GM10847 (cell line): ENCODE data around the gene NINJ2.

Source experiments
- POLR2A ChIP-seq: IDR thresholded peaks from 2 replicates; pipeline ENCODE4 v1.6.1; 2011; ENCODE audit not compliant: insufficient read length; ENCODE audit errors: extremely low read depth

NINJ2 gene

DNA sequence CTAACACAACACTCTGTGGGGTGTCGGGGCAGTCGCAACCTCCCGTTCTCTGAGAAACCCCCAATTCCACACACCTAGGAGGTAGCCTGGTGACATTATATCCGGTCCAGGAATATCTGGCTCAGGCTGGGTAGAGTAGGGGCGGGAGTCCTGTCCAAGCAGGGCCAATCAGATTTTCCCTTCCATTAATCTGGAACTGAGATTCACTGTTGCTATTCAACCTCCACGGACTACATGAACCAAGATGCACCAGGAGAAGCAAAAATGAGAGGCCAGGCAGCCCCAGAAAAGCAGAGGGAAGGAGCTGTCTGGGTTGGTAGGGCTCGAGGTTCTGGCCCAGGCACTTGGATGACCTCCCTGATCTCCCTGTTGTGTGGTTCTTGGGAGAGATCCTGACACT, 51.0 kb downstream of the NINJ2 start:
- no peak for TF ChIP-seq POLR2A

DNA sequence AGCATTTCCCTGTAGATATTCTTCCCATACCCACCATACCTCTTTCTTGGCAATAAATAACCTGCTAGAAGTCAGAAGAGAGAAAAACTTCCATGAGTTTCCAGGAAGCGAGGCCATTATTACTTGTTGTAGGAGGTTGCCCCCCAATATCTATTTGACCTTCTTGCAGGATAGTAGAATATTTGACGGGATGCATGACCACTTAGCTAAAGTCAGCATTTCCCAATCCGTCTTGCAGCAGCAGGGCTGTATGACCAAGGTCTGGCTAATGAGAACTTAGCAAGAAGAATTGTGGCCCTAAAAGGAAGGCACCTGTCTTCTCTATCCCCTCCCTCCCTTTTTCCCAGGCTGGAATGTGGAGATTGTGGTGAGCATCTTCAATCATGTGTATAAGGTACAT, 51.5 kb downstream of the NINJ2 start:
- TF ChIP-seq POLR2A: no peak

DNA sequence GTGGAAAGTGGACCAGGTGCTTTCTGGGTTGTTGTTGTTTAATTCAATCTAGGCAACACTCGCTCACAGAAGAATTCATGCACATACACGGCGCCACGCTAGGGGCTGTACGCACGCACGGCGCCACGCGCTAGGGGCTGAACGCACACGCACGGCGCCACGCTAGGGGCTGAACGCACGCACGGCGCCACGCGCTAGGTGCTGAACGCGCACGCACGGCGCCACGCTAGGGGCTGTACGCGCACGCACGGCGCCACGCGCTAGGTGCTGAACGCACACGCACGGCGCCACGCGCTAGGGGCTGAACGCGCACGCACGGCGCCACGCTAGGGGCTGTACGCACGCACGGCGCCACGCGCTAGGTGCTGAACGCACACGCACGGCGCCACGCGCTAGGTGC, 54.3 kb downstream of the NINJ2 start:
- no peak for TF ChIP-seq POLR2A

DNA sequence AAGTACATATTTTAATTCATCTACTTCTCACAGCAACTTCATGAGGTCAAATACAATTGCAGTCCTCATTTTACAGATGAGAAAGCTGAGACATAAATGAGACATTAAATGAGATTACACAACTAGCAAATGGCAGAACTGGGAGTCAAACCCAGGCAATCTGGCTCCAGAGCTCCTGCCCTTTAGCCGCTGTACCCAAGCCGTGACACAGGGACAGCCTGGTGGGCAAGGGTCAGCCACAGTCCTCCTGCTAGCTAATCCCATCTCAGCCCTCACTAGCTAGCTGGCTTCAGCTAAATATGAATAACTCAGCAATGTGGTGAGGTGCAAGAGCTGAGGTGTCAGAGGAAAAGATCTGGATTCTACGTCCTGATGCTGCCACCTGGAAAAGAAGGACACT, 54.8 kb downstream of the NINJ2 start:
- TF ChIP-seq POLR2A: no peak

DNA sequence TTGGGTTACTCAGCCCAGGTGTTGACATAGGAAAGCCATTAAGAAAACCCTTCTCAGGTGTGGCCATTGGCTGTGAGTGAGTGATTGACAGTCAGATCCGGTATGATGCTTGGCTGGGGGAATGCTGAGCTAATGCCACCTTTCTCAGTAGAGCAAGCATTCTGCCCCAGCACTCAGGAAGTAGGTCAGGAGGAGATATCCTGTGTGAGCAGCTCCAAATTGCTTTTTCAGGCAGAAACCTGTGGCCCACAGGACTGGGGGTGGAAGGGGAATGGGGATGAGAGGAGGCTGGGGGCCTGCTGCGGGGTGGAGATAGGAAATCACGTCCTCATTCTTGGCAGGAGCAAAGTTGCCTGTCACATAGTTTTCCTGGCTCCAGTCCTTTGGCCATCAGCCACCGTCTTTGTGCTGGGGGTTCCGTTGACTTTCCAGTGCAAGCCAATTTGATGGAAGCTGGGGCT, 55.7 kb downstream of the NINJ2 start:
- TF ChIP-seq POLR2A: no peak

DNA sequence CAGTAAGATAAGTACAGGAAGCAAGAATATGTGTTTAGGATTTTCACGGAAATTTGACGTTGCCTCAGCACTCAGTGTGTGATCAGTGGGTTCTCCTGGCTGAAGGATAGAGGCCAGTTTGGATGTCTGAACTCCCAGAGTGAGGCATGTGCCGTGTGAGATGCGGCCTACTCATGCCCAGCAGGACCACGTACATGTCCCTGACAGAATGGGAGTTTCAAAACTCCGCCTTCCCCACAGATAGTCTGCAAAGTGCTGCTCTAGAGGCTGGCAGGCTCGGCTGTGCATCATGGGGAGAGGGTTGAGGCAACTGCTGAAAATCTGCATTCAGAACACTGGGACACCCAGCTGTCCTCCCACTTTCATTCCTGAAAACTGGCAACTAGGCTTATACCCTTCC, 58.3 kb downstream of the NINJ2 start:
- no peak for TF ChIP-seq POLR2A

DNA sequence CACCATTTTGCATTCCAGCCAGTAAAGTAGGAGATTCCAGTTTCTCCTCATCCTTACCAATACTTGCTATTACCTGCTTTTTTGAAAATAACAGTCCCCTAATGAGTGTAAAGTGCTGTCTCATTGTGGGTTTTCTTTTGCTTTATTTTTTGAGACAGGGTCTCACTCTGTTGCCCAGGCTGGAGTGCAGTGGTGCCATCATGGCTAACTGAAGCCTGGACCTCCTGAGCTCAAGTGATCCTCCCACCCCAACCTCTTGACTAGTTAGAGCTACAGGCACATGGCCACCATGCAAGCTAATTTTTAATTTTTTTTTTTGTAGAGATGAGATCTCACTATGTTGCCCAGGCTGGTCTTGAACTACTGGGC, 60.6 kb downstream of the NINJ2 start:
- TF ChIP-seq POLR2A: no peak

DNA sequence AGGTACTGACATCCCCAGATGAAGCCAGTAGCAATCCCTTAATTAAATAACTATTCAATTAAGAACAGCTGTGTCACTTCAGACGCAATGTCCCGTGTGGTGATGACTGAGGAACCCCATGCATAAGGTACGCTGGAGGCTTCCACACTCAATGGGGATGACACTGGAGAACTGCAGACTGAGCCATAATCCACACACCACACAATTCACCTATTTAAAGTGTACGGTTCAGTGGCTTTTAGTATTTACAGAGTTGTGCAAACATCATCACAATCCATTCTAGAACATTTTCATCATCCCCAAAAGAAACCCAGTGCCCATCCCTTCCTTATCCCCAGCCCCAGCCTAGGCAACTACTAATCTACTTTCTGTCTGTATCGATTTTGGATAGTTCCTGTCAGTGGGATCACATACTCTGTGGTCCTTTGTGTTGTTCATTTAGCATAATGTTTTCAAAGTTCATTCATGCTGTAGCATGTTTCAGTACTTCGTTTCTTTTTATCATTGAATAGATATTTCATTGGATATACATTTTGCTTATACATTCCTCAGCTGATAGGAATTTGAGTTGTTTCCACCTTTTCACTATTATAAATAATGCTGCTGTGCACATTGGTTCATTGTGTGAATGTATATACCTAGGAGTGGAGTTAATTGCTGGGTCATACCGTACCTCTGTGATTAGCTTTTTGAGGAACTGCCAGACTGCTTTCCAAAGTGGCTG, 61.1 kb downstream of the NINJ2 start:
- TF ChIP-seq POLR2A: no peak

DNA sequence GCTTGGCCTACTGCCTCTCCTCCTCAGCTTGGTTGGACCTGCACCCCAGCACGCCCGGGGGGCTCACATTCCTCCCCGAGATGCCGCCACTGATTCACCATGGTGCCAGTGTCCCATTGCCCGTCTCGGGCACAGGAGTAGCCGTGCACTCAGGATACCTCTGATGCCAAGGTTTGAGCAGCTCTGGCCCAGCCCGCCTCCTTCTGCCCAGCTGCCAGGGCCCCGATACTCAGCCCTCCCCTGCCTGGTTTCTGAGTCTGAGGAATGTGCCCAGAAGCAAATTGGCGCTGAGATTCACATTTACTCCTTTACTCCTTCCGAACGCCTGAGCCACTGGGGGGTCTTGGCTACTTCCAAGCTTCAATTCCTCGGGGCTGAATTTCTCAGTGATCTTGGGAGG, 63.5 kb downstream of the NINJ2 start:
- no peak for TF ChIP-seq POLR2A

DNA sequence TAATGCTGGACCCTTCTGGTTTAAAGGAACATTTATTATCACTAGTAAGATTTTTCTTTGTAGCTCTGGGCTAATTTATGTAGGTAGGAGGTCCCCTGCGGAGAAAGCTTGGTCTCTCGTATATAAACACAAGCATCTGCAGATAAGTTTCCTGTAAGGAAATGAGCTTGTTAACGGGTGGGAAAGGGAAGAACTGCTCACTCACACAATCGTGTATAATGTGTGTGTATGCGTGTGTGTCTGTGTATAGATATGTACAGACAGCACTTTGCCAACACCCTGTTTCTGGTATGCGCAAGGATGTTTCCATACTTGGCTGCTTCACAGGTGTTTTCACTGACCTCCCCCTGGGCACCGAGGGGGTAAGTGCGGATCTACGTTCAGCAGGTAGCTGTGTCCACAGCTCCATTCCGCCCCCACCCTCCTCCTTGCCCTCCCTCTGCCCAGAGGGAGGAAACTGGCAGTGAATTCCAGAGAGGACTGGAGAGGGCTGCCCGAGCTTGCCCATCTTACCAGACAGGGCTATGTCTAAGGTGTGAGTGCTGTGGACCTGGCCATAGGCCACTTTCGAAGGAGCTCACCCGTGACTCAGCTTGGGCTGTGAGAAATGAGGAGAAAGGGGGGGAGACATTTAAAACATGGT, 65.2 kb downstream of the NINJ2 start:
- TF ChIP-seq POLR2A: no peak

DNA sequence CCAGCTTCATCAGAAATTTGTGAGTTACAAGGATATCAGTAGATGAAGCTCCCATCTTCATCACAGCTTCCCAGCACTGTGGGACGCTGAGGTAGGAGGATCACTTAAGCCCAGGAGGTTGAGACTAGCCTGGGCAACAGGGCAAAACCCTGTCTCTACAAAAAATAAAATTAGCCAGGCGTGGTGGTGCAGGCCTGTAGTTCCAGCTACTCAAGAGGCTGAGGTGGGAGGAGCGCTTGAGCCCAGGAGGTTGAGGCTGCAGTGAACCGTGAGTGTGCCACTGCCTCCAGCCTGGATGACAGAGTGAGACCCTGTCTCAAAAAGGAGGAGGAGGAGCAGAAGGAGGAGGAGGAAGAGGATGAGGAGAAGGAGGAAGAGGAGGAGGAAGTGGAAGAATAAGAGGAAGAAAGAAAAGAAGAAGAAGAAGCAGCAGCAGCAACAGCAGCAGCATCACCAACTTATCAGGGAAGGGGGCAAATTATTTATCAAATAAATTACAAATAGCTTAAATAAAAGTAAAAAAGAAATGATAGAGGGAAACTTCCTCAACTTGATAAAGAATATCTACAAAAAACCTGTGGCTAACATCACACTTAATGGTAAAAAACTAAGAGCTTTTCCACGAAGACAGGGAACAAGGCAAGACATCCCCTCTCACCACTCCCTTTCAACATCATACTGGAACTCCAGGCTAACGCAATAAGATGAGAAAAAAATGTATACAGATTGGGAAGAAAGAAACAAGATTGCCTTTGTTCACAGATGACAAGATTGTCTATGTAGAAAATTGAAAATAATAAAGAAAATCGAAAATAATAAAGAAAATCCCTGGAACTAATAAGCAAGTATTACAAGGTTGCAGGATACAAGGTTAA, 69.6 kb downstream of the NINJ2 start:
- no peak for TF ChIP-seq POLR2A

DNA sequence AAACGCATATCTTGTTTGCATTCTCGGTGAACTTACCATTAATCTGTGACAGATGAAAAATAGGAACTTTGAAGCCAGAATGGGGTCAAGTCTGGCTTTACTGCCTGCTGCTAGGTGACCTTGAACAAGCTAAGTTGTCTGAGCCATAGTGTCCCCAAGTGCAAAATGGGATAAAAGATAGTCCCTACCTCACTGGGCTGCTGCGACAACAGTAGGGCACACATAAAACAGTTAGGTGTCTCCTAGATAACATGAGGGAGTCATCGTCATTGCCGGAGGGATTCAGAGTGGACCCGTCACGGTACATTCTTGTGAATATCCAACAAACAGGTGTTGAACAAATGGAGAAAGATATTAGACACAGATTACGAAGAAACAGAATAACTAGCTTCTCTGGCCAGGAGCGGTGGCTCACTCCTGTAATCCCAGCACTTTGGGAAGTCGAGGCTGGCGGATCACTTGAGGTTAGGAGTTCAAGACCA, 71.2 kb downstream of the NINJ2 start:
- TF ChIP-seq POLR2A: no peak

DNA sequence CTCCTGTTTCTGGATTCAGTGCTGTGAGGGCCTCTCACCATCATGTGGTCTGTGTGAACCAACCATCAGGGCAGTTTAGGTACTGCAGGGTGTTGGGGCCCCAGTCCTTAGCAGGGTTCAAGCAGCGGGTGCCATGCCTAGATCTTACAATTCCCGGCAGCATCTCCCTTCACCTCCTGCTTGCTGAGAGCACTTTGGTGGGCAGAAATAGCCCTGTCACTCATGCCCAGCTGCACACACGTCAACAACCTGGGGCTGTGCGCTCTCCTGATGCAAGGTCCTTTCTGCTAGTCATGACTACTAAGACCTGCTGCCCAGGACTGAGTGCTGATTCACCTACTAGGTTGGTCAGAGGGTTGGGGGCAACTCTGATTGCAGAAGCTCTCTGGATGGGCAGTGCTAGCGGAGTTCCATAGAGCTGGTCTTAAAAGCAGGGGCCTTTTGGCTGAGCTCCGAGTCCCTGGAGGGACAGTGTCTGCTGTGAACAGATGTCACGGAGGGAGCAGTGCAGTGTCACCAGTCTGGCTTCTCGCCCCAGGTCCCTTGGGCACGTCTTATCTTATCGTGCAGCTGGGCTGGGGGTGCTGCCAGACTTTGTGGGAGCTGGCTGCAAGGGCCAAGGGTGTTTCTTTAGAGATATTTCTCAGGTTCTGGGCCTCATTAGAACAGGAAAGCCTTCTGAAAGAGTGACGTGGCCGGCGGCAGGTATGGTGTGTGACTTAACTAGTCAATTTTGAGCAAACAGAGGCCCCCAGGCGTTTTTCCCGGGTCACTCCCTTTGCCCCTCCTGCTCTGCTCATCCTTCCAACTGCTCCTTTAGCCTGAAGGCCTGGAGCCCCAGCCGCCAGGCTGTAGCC, 71.8 kb downstream of the NINJ2 start:
- no peak for TF ChIP-seq POLR2A

DNA sequence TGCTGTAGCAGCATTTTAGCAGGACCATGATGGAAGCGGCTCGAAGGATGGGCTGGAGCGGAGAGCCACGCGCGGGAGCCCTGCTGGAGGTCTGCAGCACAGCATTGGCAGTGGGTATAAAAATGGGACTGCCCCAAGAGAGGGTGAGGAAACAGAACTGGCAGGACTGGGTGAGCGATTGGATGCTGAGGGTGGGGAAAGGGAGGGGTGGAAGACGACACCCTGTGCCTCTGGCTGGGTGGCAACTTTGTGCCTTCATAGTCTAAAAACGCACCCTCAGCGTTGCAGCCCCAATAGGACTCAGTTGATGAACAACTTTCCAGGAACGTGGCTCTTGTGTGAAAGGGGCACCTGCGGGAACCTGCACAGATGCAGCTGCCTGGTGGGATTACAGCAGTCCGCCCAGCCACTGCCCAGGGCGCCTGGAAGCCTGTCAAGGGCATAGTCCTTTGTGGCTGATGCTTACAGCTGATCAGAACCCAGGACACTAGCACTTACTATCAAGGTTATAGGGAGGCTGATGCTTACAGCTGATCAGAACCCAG, 73.0 kb downstream of the NINJ2 start:
- no peak for TF ChIP-seq POLR2A

DNA sequence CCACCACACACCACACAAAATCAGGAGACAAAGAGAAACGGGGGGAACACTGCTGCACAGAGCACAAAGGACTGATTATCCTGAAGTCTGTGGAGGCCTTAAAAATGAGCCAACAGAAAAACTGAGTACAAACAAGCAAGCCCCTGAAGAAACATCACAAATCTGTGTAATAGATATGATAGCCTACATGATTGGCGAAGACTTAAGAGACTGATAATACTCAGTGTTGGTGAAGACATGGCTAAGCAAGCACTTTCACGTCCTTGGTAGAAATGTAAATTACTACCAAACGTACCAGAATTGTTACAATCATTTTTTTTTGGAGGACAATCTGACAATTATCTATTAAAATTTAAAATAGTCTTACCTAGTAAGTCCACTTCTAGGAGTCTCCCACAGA, 74.6 kb downstream of the NINJ2 start:
- no peak for TF ChIP-seq POLR2A
